ENCODE data around the gene AP2B1. TPM values are rescaled to one million over a fixed set of nuclear protein-coding genes. Genes with fewer than 3 reads are reported as not detected.
"Not testable (repeated sequence)": the region's sequence is repeated elsewhere in the genome, so short reads cannot be mapped to it uniquely, and the experiment has no call there.

The AP2B1 gene
- total RNA-seq, 6 donors from 2014 or later, result 52.7 to 140 (median 101) TPM

GRCh38 chr17:35750526-35751395, 163.6 kb downstream of the AP2B1 start:
- WGBS, 2 donors, result 78 to 79% methylated on average over 9 to 10 of the region's 10 CpGs
- H3K4me1 ChIP-seq, result peaks cover 4 to 22% (median 14%) of the 10 kb centered on the region in 4 donors
- no peak overlapping the region for H3K27ac ChIP-seq
- TF ChIP-seq CTCF (IDR thresholded peaks at IDR 0.05), result no peak
- TF ChIP-seq POLR2AphosphoS5 (IDR thresholded peaks at IDR 0.05), result no peak
- TF ChIP-seq POLR2A (IDR thresholded peaks at IDR 0.05), result no peak
- TF ChIP-seq EP300 (IDR thresholded peaks at IDR 0.05), result no peak
- H3K4me3 ChIP-seq, result no peak overlapping the region
- no peak for DNase-seq
- H3K27me3 ChIP-seq, result peaks cover 0 to 19% (median 6%) of the 10 kb centered on the region in 4 donors
- H3K9me3 ChIP-seq, result no peaks in the 10 kb centered on the region
- no peak for ATAC-seq (ENCODE audit: low FRiP score in 2 of 2)
- no peaks in the 10 kb centered on the region for H3K36me3 ChIP-seq

GRCh38 chr17:35751541-35751940, 164.4 kb downstream of the AP2B1 start:
- 80 to 84% methylated on average over 4 of the region's 4 CpGs for WGBS, 2 donors
- Histone ChIP-seq H3K4me1 (peaks cover 4 to 22% (median 14%) of the 10 kb centered on the region in 4 donors), H3K27me3 (peaks cover 0 to 19% (median 6%) of the 10 kb centered on the region in 4 donors)
- not testable (repeated sequence) for H3K4me3 ChIP-seq; ATAC-seq (ENCODE audit: low FRiP score in 2 of 2); DNase-seq; H3K27ac ChIP-seq; H3K9me3 ChIP-seq; H3K36me3 ChIP-seq

GRCh38 chr17:35752471-35752870, 165.3 kb downstream of the AP2B1 start:
- Histone ChIP-seq H3K4me3 (no peak overlapping the region), H3K4me1 (peaks cover 4 to 18% (median 13%) of the 10 kb centered on the region in 4 donors), H3K9me3 (no peaks in the 10 kb centered on the region), H3K27ac (peak overlapping the region in 1 of 4 donors; percentile 26), H3K36me3 (no peaks in the 10 kb centered on the region), H3K27me3 (peaks cover 0 to 19% (median 6%) of the 10 kb centered on the region in 4 donors)
- DNase-seq (peak in 1 of 2 donors; percentile 41), ATAC-seq (ENCODE audit: low FRiP score in 2 of 2) (no peak)
- TF ChIP-seq POLR2AphosphoS5 (IDR thresholded peaks at IDR 0.05), result no peak
- no peak for TF ChIP-seq POLR2A (IDR thresholded peaks at IDR 0.05)
- TF ChIP-seq CTCF (IDR thresholded peaks at IDR 0.05), result no peak
- no peak for TF ChIP-seq EP300 (IDR thresholded peaks at IDR 0.05)
- 65% methylated on average over 8 of the region's 16 CpGs; no CpG with 5 or more reads in 1 of the 2 donors for WGBS, 2 donors

- 35 to 40% methylated on average over 5 to 9 of the region's 9 CpGs for WGBS, 2 donors
- DNase-seq (peak in 1 of 2 donors; percentile 34), ATAC-seq (ENCODE audit: low FRiP score in 2 of 2) (peak in 1 of 2 donors; percentile 29)
- Histone ChIP-seq H3K36me3 (no peaks in the 10 kb centered on the region), H3K27ac (peak within 1 kb of the TSS in 1 of 4 donors; percentile 26), H3K4me3 (no peak within 1 kb of the TSS), H3K27me3 (peaks cover 0 to 15% (median 6%) of the 10 kb centered on the region in 4 donors), H3K9me3 (no peaks in the 10 kb centered on the region), H3K4me1 (peaks cover 4 to 14% (median 11%) of the 10 kb centered on the region in 4 donors)
- TF ChIP-seq POLR2A (IDR thresholded peaks at IDR 0.05) (peak in 1 of 4 donors; percentile 5), EP300 (IDR thresholded peaks at IDR 0.05) (no peak)
Observed at GRCh38 chr17:35752945-35753764, 166.0 kb downstream of the AP2B1 start, which contains the start of gene GAS2L2. GAS2L2 (minus strand) TSS chr17:35753239; CDS start chr17:35752850, 389 bp downstream.

GRCh38 chr17:35757243-35757642, 170.1 kb downstream of the AP2B1 start:
- peaks cover 0 to 5% (median 2%) of the 10 kb centered on the region in 4 donors for H3K4me1 ChIP-seq

More at GRCh38 chr17:35757243-35757642, 170.1 kb downstream of the AP2B1 start:
- Histone ChIP-seq H3K9me3 (no peaks in the 10 kb centered on the region), H3K36me3 (no peaks in the 10 kb centered on the region), H3K27ac (no peak overlapping the region), H3K27me3 (no peaks in the 10 kb centered on the region), H3K4me3 (no peak overlapping the region)
- no peak for ATAC-seq (ENCODE audit: low FRiP score in 2 of 2)
- TF ChIP-seq POLR2A (IDR thresholded peaks at IDR 0.05), result no peak
- no peak for TF ChIP-seq POLR2AphosphoS5 (IDR thresholded peaks at IDR 0.05)
- TF ChIP-seq EP300 (IDR thresholded peaks at IDR 0.05), result no peak
- no peak for TF ChIP-seq CTCF (IDR thresholded peaks at IDR 0.05)
- DNase-seq, result no peak
